HepG2 (cell line): ENCODE data around the gene MIEF1. TPM values are rescaled to one million over a fixed set of nuclear protein-coding genes. Genes with fewer than 3 reads are reported as not detected.

Experiments
- ATF7 ChIP-seq, 2 experiments: fragments of 450-650 bp in 1 of 2; sonication (generic) in 1 of 2; formaldehyde crosslinking in 1 of 2; IDR thresholded peaks; 2 replicates each; pipeline versions ENCODE4 v1.4.0 to v1.6.1; 2016 to 2020; ENCODE audit warnings: antibody characterized with exemption in 1 of 2, mild to moderate bottlenecking in 1 of 2, missing genetic modification reagents in 1 of 2
- CEBPB ChIP-seq: IDR thresholded peaks from 2 replicates; pipeline ENCODE4 v1.6.1; 2011; ENCODE audit warnings: low read depth, low read length, improper control_type of control experiment, borderline replicate concordance
- ETV6 ChIP-seq: sonication (generic); formaldehyde crosslinking; conservative IDR thresholded peaks from 2 replicates; pipeline ENCODE4 v1.4.0; 2020; ENCODE audit warnings: missing genetic modification reagents
- FOXK1 ChIP-seq: sonication (generic); formaldehyde crosslinking; IDR thresholded peaks from 2 replicates; pipeline ENCODE4 v1.4.0; 2020; ENCODE audit warnings: low read depth, missing genetic modification reagents, borderline replicate concordance
- HDAC2 ChIP-seq: sonication (generic); formaldehyde crosslinking; IDR thresholded peaks from 2 replicates; pipeline ENCODE4 v1.4.0; 2020; ENCODE audit warnings: missing genetic modification reagents
- MED8 ChIP-seq: sonication (generic); formaldehyde crosslinking; IDR thresholded peaks from 2 replicates; pipeline ENCODE4 v1.8.1; 2023; ENCODE audit warnings: mild to moderate bottlenecking, missing genetic modification reagents; ENCODE audit not compliant: insufficient replicate concordance
- SOX5 ChIP-seq: IDR thresholded peaks from 2 replicates; pipeline ENCODE4 v1.6.1; 2016; ENCODE audit warnings: borderline replicate concordance
- ZBTB21 ChIP-seq: sonication (generic); formaldehyde crosslinking; IDR thresholded peaks from 2 replicates; pipeline ENCODE4 v1.4.0; 2020; ENCODE audit warnings: missing genetic modification reagents
- ZNF234 ChIP-seq: sonication (generic); formaldehyde crosslinking; conservative IDR thresholded peaks from 2 replicates; pipeline ENCODE4 v1.5.1; 2020; ENCODE audit warnings: mild to moderate bottlenecking, missing genetic modification reagents
- ZNF546 ChIP-seq: sonication (generic); formaldehyde crosslinking; conservative IDR thresholded peaks from 2 replicates; pipeline ENCODE4 v1.8.1; 2023; ENCODE audit warnings: mild to moderate bottlenecking, missing genetic modification reagents
- polyA plus RNA-seq, 8 experiments: library from polyadenylated mRNA; depleted of rRNA in 3 of 8; stranded (reverse) in 7 of 8; unstranded in 1 of 8; fragments of >200 nt; fragmentation: Illumina TruSeq in 4 of 8; extraction: Trizol in 4 of 8; gene quantifications; 2 replicates each; pipeline versions ENCODE4 v1.2.1 to v1.2.3, GENCODE V29; 2011 to 2016; ENCODE audit warnings: low read depth in 4 of 8, missing spikeins in 1 of 8, mixed read lengths in 1 of 8; ENCODE audit not compliant: insufficient read depth in 1 of 8
- total RNA-seq, 5 experiments: library from RNA; depleted of rRNA; stranded (reverse); fragments of >200 nt; fragmentation: Illumina TruSeq; extraction: Trizol; gene quantifications; 2 replicates each; pipeline ENCODE4 v1.2.3, GENCODE V29; 2016; ENCODE audit warnings: low read depth in 1 of 5
- TF ChIP-seq, protein P1 (sequence below): sonication (generic); formaldehyde crosslinking; IDR thresholded peaks from 2 replicates; pipeline ENCODE4 v1.4.0; 2020; ENCODE audit warnings: missing genetic modification reagents, borderline replicate concordance
- TF ChIP-seq, protein P2 (sequence below), 2 experiments: IDR thresholded peaks; 2 replicates each; pipeline ENCODE4 v1.6.1; 2011 to 2012; ENCODE audit warnings: low read length in 2 of 2, borderline replicate concordance in 1 of 2, low read depth in 1 of 2, mild to moderate bottlenecking in 1 of 2, moderate library complexity in 1 of 2
- TF ChIP-seq, protein P3 (sequence below): sonication (generic); formaldehyde crosslinking; IDR thresholded peaks from 2 replicates; pipeline ENCODE4 v1.5.1; 2020; ENCODE audit warnings: mild to moderate bottlenecking, moderate library complexity, missing genetic modification reagents
- TF ChIP-seq, protein P4 (sequence below): IDR thresholded peaks from 2 replicates; pipeline ENCODE4 v1.6.1; 2016; ENCODE audit warnings: mild to moderate bottlenecking
- TF ChIP-seq, protein P5 (sequence below): sonication (generic); formaldehyde crosslinking; IDR thresholded peaks from 2 replicates; pipeline ENCODE4 v1.5.1; 2020; ENCODE audit warnings: mild to moderate bottlenecking, missing genetic modification reagents, borderline replicate concordance

Gene MIEF1
- total and polyA plus RNA-seq, 2 of the 13 experiments (the other 11 are each of a cell fraction or from before 2014, with no cell fraction given) = 21.7 to 34.8 TPM

DNA sequence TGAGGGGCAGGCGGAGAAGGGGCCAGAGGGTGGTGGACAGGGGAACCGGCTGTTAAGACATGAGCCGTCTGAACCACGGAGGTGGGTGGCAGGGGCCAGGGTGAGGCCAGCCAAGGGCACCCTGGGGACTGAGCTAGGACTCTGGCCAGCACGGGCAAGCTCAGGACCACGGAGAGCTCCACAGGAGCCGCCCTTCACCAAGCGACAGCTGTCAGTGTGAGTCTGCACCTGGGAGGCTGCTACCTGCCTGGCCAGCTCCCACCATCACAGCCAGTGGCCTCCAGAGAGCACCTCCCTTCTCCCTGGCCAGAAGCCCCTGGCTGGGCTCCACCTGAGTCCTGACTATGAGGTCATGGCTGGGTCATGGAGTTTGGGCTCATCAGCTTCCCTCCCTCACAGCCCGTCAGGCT is 23.6 kb upstream of the MIEF1 start (continued):
- no peak for TF ChIP-seq ETV6 (CRISPR knock-in tag)
- no peak for TF ChIP-seq ATF7 (IDR thresholded peaks at IDR 0.05)
- no peak for TF ChIP-seq ATF7 (CRISPR knock-in tag; IDR thresholded peaks at IDR 0.05)
- TF ChIP-seq FOXK1 (CRISPR knock-in tag) = peak; percentile 75; the same call in 1 of the 2 replicates
- no peak for TF ChIP-seq CEBPB
- TF ChIP-seq, protein P1, sequence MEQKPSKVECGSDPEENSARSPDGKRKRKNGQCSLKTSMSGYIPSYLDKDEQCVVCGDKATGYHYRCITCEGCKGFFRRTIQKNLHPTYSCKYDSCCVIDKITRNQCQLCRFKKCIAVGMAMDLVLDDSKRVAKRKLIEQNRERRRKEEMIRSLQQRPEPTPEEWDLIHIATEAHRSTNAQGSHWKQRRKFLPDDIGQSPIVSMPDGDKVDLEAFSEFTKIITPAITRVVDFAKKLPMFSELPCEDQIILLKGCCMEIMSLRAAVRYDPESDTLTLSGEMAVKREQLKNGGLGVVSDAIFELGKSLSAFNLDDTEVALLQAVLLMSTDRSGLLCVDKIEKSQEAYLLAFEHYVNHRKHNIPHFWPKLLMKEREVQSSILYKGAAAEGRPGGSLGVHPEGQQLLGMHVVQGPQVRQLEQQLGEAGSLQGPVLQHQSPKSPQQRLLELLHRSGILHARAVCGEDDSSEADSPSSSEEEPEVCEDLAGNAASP (CRISPR knock-in tag) = peak; percentile 72
- peak; percentile 56; the same call in 1 of the 2 replicates for TF ChIP-seq ZBTB21 (CRISPR knock-in tag)
- TF ChIP-seq, protein P2, sequence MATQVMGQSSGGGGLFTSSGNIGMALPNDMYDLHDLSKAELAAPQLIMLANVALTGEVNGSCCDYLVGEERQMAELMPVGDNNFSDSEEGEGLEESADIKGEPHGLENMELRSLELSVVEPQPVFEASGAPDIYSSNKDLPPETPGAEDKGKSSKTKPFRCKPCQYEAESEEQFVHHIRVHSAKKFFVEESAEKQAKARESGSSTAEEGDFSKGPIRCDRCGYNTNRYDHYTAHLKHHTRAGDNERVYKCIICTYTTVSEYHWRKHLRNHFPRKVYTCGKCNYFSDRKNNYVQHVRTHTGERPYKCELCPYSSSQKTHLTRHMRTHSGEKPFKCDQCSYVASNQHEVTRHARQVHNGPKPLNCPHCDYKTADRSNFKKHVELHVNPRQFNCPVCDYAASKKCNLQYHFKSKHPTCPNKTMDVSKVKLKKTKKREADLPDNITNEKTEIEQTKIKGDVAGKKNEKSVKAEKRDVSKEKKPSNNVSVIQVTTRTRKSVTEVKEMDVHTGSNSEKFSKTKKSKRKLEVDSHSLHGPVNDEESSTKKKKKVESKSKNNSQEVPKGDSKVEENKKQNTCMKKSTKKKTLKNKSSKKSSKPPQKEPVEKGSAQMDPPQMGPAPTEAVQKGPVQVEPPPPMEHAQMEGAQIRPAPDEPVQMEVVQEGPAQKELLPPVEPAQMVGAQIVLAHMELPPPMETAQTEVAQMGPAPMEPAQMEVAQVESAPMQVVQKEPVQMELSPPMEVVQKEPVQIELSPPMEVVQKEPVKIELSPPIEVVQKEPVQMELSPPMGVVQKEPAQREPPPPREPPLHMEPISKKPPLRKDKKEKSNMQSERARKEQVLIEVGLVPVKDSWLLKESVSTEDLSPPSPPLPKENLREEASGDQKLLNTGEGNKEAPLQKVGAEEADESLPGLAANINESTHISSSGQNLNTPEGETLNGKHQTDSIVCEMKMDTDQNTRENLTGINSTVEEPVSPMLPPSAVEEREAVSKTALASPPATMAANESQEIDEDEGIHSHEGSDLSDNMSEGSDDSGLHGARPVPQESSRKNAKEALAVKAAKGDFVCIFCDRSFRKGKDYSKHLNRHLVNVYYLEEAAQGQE (IDR thresholded peaks at IDR 0.05; ENCODE audit: borderline replicate concordance in 1 of 2, low read depth in 1 of 2, low read length in 2 of 2) = peak; percentile 82 to 98
- peak; percentile 79 for TF ChIP-seq HDAC2 (CRISPR knock-in tag)
- TF ChIP-seq SOX5 (CRISPR knock-in tag) = peak; percentile 57; the same call in 1 of the 2 replicates
- 0 out of 2 replicates have a peak, but pooled peaks have one; percentile 45 for TF ChIP-seq ZNF546 (CRISPR knock-in tag)
- TF ChIP-seq, protein P3, sequence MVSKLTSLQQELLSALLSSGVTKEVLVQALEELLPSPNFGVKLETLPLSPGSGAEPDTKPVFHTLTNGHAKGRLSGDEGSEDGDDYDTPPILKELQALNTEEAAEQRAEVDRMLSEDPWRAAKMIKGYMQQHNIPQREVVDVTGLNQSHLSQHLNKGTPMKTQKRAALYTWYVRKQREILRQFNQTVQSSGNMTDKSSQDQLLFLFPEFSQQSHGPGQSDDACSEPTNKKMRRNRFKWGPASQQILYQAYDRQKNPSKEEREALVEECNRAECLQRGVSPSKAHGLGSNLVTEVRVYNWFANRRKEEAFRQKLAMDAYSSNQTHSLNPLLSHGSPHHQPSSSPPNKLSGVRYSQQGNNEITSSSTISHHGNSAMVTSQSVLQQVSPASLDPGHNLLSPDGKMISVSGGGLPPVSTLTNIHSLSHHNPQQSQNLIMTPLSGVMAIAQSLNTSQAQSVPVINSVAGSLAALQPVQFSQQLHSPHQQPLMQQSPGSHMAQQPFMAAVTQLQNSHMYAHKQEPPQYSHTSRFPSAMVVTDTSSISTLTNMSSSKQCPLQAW = 0 out of 2 replicates have a peak, but pooled peaks have one; percentile 29
- TF ChIP-seq MED8 (CRISPR knock-in tag) = no peak
- 0 out of 2 replicates have a peak, but pooled peaks have one; percentile 45 for TF ChIP-seq ZNF234 (CRISPR knock-in tag)
- TF ChIP-seq, protein P4, sequence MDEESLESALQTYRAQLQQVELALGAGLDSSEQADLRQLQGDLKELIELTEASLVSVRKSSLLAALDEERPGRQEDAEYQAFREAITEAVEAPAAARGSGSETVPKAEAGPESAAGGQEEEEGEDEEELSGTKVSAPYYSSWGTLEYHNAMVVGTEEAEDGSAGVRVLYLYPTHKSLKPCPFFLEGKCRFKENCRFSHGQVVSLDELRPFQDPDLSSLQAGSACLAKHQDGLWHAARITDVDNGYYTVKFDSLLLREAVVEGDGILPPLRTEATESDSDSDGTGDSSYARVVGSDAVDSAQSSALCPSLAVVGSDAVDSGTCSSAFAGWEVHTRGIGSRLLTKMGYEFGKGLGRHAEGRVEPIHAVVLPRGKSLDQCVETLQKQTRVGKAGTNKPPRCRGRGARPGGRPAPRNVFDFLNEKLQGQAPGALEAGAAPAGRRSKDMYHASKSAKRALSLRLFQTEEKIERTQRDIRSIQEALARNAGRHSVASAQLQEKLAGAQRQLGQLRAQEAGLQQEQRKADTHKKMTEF (CRISPR knock-in tag) = peak; percentile 47; the same call in 1 of the 2 replicates
- TF ChIP-seq, protein P5, sequence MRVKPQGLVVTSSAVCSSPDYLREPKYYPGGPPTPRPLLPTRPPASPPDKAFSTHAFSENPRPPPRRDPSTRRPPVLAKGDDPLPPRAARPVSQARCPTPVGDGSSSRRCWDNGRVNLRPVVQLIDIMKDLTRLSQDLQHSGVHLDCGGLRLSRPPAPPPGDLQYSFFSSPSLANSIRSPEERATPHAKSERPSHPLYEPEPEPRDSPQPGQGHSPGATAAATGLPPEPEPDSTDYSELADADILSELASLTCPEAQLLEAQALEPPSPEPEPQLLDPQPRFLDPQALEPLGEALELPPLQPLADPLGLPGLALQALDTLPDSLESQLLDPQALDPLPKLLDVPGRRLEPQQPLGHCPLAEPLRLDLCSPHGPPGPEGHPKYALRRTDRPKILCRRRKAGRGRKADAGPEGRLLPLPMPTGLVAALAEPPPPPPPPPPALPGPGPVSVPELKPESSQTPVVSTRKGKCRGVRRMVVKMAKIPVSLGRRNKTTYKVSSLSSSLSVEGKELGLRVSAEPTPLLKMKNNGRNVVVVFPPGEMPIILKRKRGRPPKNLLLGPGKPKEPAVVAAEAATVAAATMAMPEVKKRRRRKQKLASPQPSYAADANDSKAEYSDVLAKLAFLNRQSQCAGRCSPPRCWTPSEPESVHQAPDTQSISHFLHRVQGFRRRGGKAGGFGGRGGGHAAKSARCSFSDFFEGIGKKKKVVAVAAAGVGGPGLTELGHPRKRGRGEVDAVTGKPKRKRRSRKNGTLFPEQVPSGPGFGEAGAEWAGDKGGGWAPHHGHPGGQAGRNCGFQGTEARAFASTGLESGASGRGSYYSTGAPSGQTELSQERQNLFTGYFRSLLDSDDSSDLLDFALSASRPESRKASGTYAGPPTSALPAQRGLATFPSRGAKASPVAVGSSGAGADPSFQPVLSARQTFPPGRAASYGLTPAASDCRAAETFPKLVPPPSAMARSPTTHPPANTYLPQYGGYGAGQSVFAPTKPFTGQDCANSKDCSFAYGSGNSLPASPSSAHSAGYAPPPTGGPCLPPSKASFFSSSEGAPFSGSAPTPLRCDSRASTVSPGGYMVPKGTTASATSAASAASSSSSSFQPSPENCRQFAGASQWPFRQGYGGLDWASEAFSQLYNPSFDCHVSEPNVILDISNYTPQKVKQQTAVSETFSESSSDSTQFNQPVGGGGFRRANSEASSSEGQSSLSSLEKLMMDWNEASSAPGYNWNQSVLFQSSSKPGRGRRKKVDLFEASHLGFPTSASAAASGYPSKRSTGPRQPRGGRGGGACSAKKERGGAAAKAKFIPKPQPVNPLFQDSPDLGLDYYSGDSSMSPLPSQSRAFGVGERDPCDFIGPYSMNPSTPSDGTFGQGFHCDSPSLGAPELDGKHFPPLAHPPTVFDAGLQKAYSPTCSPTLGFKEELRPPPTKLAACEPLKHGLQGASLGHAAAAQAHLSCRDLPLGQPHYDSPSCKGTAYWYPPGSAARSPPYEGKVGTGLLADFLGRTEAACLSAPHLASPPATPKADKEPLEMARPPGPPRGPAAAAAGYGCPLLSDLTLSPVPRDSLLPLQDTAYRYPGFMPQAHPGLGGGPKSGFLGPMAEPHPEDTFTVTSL (CRISPR knock-in tag) = no peak
